ENCODE data around the gene CD2BP2.
"Not testable (repeated sequence)": the region's sequence is repeated elsewhere in the genome, so short reads cannot be mapped to it uniquely, and the experiment has no call there.

Gene CD2BP2

DNA sequence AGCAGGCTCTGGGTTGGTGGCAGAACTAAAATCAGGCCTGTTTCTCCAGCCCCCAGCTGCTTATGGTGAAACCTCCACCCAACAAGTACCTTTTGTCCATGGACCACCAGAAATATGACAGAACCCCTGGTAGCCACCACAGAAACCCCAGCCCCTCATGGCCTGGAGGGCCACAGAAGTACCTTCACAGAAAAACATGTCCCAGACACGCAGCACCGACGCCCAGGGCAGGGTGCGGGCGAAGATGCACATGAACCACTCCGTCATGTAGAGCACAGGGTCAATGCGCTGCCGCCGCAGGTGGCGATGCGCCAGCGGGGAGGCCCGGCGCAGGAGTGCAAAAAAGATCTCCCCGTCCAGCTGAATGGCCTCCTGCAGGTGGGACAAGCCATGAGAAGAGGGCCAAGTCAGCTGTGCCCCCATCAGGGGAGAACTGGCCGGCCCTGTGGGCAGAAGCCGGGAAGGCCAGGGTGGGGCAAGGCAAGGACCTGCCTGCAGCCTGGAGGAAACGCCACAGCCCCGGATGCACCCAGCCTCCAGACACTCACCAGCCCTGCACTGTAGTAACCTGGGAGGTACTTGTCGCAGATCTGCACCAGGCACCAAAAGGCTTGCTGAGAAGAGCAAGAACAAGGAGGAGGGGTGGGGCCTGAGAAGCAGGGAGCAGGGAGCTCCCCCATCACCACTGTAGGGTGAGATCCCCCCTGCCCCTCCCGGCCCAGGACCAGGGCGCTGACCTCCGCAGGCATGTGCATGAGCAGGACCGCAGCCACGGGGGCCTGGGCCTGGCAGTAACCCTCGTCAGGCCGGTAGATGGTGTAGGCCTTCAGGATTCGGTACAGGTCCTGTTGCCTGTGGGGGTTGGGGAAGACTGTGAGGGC is 4.1 kb upstream of the CD2BP2 start:
- DNase-seq (ENCODE audit: low read depth, low spot score) = no peak

DNA sequence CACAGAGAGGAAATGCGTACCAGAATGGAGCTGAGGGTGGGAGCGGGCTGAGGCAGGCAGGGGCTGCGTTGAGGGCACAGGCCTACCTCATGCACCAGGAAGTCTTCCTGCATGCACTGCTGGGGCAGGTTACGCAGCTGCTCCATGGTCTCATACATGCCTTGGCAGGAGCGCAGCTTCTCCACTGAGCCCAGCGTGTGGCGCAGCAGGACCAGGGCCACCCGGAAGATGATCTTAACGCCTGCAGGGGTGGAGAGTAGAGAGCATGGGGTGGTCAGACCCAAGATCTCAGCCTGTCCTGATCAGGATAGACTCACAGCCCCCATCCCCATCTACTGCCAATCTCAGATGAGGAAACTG is 3.4 kb upstream of the CD2BP2 start:
- no peak for DNase-seq (ENCODE audit: low read depth, low spot score)

GRCh38 chr16:30357715-30358576 is 2.8 kb upstream of the CD2BP2 start:
- no peak for DNase-seq (ENCODE audit: low read depth, low spot score)

DNA sequence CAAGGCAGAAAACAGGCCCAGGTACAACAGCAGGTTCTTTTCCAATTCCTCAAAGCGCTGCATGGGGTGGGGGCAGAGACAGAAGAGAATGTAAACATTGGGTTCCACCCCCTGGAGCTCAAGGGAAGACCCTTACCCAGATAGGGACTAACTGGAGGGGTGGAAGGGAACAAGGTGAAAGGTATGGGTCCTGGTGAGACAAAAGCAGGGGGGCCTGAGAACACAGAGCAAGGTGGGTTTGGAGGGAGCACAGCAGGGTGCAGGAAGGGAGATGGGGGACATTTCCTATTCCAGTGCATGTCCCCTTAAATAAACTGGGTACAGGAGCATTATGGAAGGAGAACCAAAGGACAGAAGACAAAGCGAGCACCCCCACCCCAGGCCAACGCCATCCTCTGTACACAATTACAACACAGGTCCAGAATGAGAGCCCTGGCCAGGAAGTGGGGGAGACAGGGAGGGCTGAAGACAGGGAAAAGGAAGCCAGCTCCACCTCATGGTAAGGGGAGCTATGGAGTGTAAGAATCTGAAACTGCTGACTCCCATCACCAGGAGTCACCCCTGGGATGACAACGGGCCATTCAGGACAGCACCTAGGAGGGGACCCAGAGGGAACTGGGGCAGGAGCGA is 2.1 kb upstream of the CD2BP2 start:
- no peak for DNase-seq (ENCODE audit: low read depth, low spot score)

GRCh38 chr16:30356401-30357084 is 1.4 kb upstream of the CD2BP2 start:
- no peak for DNase-seq (ENCODE audit: low read depth, low spot score)

- DNase-seq (ENCODE audit: low read depth, low spot score) = no peak
Measured at GRCh38 chr16:30355954-30356308, 823 bp upstream of the CD2BP2 start.

GRCh38 chr16:30354423-30355143 is 525 bp downstream of the CD2BP2 start:
- no peak for DNase-seq (ENCODE audit: low read depth, low spot score)

DNA sequence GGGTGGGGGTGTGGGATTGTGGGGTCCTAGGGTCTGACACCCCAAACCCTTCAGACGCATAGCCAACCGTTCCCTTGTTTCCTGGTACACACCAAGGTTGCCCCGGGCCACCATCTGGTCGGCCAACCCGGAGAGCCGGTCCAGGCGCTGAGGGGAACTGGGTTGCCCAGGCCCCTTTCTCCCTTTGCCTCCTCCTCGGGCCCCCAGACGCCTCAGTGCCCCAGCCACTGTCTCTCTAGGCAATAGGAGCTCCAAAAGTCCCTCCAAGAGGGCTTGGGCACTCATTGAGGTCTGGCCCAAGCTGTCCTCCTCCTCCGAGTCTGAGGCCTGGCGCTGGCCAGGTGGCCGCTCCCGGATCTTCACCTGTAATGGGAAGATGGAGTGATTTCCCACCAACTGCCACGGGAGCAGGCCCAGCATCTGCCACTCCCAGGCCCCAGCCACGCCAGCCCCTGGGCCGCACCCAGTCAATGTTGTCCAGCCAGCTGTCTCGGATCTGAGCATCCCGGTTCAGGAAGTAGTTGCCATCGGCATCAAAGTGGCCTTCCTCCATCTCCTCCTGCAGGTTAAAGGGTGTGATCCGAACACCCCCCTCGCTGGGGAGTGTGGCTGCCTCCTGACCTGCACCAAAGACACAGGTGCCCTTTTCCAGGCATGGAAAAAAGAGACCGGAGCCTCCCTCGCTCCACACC is 1.5 kb downstream of the CD2BP2 start:
- no peak for DNase-seq (ENCODE audit: low read depth, low spot score)

DNA sequence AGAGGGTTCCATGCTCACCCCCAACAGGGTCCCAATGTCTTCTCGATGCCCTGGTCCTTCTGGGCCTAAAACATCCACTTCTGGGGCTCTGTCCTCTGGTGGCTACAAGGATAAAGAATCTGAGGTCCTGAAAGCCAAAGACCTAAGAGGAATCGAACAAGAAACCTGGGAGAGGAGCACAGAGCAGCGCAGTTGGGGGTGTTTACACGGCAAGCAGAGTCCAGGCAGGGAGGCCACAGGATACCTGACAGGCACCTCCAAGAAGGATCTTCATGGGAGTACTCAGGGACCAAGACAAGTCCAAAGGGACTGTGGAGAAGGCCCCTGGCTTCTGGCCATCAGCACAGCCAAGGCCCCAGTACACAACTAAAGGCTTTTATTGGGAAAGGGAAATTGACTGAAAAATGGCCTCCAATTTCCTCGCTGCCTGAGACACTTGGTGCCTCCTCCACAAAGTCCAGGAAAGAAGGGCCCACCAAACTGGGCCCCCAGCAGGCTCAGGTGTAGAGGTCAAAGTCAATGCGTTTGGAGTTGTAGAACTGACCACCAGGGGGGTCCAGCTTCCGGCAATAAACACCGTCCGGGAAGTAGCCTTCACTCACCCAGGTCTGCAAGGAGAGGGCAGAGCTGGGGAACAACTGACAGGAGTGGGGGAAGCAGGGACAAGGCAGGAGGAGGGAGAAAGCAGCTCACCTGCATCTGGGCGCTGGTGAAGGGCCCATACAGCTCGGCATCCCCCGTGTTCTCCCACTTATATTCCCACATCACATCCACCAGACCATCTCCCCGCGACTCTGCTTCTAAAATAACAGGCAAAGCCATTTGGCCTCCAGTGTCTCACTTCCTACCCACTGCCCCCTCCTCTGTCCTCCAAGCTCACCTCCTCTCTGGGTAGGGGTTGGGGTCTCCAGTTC is 2.4 kb downstream of the CD2BP2 start:
- no peak for DNase-seq (ENCODE audit: low read depth, low spot score)

DNA sequence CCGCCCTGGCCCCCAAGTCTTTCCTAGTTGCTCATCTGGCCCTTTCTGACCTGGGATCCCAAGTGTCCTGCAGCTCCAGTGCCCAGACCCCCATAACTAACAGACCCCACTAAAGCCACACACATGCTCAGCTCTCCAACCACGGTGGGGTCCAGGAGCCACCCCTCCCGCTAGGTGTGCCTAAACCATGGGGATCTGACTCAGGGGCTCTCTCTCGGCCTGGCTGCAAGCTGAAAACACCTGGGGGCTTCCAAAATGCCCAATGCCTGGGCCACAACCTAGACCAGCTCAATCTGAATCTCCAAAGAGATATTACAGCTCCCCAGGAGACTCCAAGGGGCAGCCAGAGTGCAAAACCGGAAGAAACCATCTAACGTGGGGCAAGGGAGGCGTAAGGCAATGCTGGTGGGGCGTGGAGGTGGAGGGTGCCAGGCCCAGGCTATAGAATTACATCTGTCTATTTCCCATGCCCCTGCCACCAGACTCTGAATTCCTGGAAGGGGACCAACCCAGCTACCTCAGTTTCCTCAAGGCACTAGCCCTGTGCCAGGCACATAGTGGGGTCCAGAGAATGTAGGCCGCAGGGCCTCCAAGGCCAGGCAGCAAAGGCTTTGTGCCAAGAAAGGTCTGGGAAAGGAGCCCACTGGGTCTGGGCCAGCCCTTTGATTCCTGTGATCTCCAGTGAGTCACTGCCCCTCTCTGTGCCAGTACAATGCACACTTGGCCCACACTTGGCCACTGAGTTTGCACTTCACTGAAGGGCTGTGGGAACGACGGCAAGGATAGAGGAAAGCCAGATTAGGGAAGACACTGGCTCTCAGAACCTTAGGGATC is 3.3 kb downstream of the CD2BP2 start:
- no peak for DNase-seq (ENCODE audit: low read depth, low spot score)

- no peak for DNase-seq (ENCODE audit: low read depth, low spot score)
Measured at GRCh38 chr16:30351001-30351441, 4.1 kb downstream of the CD2BP2 start.

GRCh38 chr16:30350134-30350871 is 4.8 kb downstream of the CD2BP2 start:
- DNase-seq (ENCODE audit: low read depth, low spot score) = no peak

DNA sequence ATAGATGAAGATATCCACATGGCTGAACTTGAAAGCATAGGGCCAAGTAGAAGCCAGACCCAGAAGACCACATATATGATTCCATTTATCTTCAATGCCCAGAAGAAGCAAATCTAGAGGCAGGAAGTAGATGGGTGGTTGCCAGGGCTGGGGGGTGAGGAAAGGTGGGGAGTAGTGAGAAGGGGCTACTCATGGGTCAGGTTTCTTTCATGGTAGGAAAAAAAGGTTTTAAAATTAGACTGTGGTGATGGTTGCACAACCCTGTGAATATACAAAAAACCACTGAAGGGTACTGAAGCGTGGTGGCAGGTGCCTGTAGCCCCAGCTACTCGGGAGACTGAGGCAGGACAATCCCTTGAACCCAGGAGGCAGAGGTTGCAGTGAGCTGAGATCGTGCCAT is 5.4 kb downstream of the CD2BP2 start:
- no peak for DNase-seq (ENCODE audit: low read depth, low spot score)

DNA sequence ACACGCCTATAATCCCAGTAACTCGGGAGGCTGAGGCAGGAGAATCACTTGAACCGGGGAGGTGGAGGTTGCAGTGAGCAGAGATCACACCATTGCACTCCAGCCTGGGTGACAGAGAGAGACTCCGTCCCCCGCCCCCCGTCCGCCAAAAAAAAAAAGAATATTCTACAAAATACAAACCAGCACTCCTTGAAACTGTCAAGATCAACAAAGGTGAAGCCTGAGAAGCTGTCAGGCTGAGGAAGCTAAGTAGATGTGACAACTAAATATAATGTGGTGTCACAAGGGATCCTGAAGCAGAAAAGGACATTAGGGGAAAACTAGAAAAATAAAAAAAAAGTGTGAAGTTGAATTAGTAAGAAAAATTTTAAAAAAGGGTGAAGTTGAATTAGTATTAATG is 6.2 kb downstream of the CD2BP2 start:
- no peak for DNase-seq (ENCODE audit: low read depth, low spot score)

DNA sequence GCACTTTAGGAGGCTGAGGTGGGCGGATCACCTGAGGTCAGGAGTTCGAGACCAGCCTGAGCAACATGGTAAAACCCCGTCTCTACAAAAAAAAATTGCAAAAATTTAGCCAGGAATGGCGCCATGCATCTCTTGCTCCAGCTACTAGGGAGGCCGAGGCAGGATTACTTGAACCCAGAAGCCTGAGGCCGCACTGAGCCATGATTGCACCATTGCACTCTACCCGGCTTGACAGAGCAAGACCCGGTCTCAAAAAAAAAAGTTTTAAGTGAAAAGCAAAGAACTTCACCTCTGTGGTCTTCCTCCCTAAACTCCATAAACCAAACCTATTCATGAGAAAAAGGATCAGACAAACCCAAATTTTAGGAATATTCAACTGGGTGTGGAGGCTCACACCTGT is 7.0 kb downstream of the CD2BP2 start:
- no peak for DNase-seq (ENCODE audit: low read depth, low spot score)

GRCh38 chr16:30346286-30346685 is 8.8 kb downstream of the CD2BP2 start:
- no peak for DNase-seq (ENCODE audit: low read depth, low spot score)

DNA sequence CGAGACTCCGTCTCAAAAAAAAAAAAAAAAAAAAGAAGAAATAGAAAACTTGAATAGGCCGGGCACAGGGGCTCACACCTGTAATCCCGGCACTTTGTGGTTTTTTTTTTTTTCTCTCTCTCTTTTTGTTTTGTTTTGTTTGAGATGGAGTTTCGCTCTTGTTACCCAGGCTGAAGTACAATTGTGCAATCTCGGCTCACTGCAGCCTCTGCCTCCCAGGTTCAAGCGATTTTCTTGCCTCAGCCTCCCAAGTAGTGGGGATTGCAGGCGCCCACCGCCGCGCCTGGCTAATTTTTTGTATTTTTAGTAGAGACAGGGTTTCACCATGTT is 11.7 kb downstream of the CD2BP2 start:
- not testable (repeated sequence) for DNase-seq (ENCODE audit: low read depth, low spot score)
